Measurements from ENCODE around the gene CCPG1.

GRCh38 chr15:55334371-55334770, 73.8 kb downstream of the CCPG1 start:
- TF ChIP-seq CTCF (IDR thresholded peaks at IDR 0.05) (no peak), POLR2A (IDR thresholded peaks at IDR 0.05) (no peak)
